ENCODE measurements around the gene TCEAL9.

The TCEAL9 gene

GRCh38 chrX:103369479-103369878, 13.2 kb downstream of the TCEAL9 start:
- TF ChIP-seq CTCF (IDR thresholded peaks at IDR 0.05) = no peak
- Histone ChIP-seq H2AFZ (no peak overlapping the region), H3K4me3 (ENCODE audit: low read depth, low read length) (no peak overlapping the region), H3K9ac (no peak overlapping the region), H3K79me2 (no peaks in the 10 kb centered on the region), H3K9me3 (ENCODE audit: control insufficient read depth, low read length) (no peaks in the 10 kb centered on the region), H3K27me3 (ENCODE audit: control insufficient read depth, insufficient read depth, low read length) (no peaks in the 10 kb centered on the region), H3K27ac (no peak overlapping the region), H3K4me1 (no peaks in the 10 kb centered on the region), H3K36me3 (ENCODE audit: control insufficient read depth, insufficient read depth, low read length) (no peaks in the 10 kb centered on the region), H3K4me2 (ENCODE audit: low read length) (no peak overlapping the region)

GRCh38 chrX:103372886-103373285, 16.6 kb downstream of the TCEAL9 start:
- TF ChIP-seq CTCF (IDR thresholded peaks at IDR 0.05) = no peak
- H3K9ac ChIP-seq = no peak overlapping the region
- no peaks in the 10 kb centered on the region for H3K79me2 ChIP-seq
- no peaks in the 10 kb centered on the region for H3K27me3 ChIP-seq (ENCODE audit: control insufficient read depth, insufficient read depth, low read length)
- no peak overlapping the region for H3K27ac ChIP-seq
- no peak overlapping the region for H3K4me3 ChIP-seq (ENCODE audit: low read depth, low read length)
- H2AFZ ChIP-seq = peak overlapping the region; percentile 7
- no peaks in the 10 kb centered on the region for H3K36me3 ChIP-seq (ENCODE audit: control insufficient read depth, insufficient read depth, low read length)
- H3K9me3 ChIP-seq (ENCODE audit: control insufficient read depth, low read length) = no peaks in the 10 kb centered on the region
- H3K4me1 ChIP-seq = no peaks in the 10 kb centered on the region
- no peak overlapping the region for H3K4me2 ChIP-seq (ENCODE audit: low read length)

- TF ChIP-seq CTCF (IDR thresholded peaks at IDR 0.05) = no peak
- no peaks in the 10 kb centered on the region for H3K27me3 ChIP-seq (ENCODE audit: control insufficient read depth, insufficient read depth, low read length)
- no peak overlapping the region for H3K9ac ChIP-seq
- no peaks in the 10 kb centered on the region for H3K36me3 ChIP-seq (ENCODE audit: control insufficient read depth, insufficient read depth, low read length)
- no peaks in the 10 kb centered on the region for H3K9me3 ChIP-seq (ENCODE audit: control insufficient read depth, low read length)
- no peak overlapping the region for H3K27ac ChIP-seq
- no peak overlapping the region for H2AFZ ChIP-seq
- no peaks in the 10 kb centered on the region for H3K4me1 ChIP-seq
- no peaks in the 10 kb centered on the region for H3K79me2 ChIP-seq
- H3K4me2 ChIP-seq (ENCODE audit: low read length) = no peak overlapping the region
- no peak overlapping the region for H3K4me3 ChIP-seq (ENCODE audit: low read depth, low read length)
Observed at GRCh38 chrX:103373581-103373980, 17.3 kb downstream of the TCEAL9 start.

GRCh38 chrX:103376118-103376978, 20.0 kb downstream of the TCEAL9 start, which contains the start of gene BEX3:
Gene BEX3 (plus strand): TSS chrX:103376538. CDS start chrX:103377522, 984 bp downstream.
- H3K79me2 ChIP-seq = no peaks in the 10 kb centered on the region
- H3K9me3 ChIP-seq (ENCODE audit: control insufficient read depth, low read length) = no peaks in the 10 kb centered on the region
- peak within 1 kb of the TSS; percentile 82 for H2AFZ ChIP-seq
- no peaks in the 10 kb centered on the region for H3K4me1 ChIP-seq
- H3K36me3 ChIP-seq (ENCODE audit: control insufficient read depth, insufficient read depth, low read length) = no peaks in the 10 kb centered on the region
- peak within 1 kb of the TSS; percentile 61 for H3K4me2 ChIP-seq (ENCODE audit: low read length)
- H3K9ac ChIP-seq = no peak within 1 kb of the TSS
- H3K4me3 ChIP-seq (ENCODE audit: low read depth, low read length) = peak within 1 kb of the TSS; percentile 61
- no peaks in the 10 kb centered on the region for H3K27me3 ChIP-seq (ENCODE audit: control insufficient read depth, insufficient read depth, low read length)
- TF ChIP-seq CTCF (IDR thresholded peaks at IDR 0.05) = no peak
- peak within 1 kb of the TSS; percentile 88 for H3K27ac ChIP-seq

GRCh38 chrX:103376979-103377324, 20.6 kb downstream of the TCEAL9 start:
- H3K4me3 ChIP-seq (ENCODE audit: low read depth, low read length) = peak overlapping the region; percentile 60
- H3K4me1 ChIP-seq = no peaks in the 10 kb centered on the region
- H3K9ac ChIP-seq = no peak overlapping the region
- no peaks in the 10 kb centered on the region for H3K9me3 ChIP-seq (ENCODE audit: control insufficient read depth, low read length)
- no peaks in the 10 kb centered on the region for H3K27me3 ChIP-seq (ENCODE audit: control insufficient read depth, insufficient read depth, low read length)
- H3K27ac ChIP-seq = peak overlapping the region; percentile 88
- H3K36me3 ChIP-seq (ENCODE audit: control insufficient read depth, insufficient read depth, low read length) = no peaks in the 10 kb centered on the region
- no peak for TF ChIP-seq CTCF (IDR thresholded peaks at IDR 0.05)
- H3K79me2 ChIP-seq = no peaks in the 10 kb centered on the region
- H3K4me2 ChIP-seq (ENCODE audit: low read length) = peak overlapping the region; percentile 61
- H2AFZ ChIP-seq = peak overlapping the region; percentile 70

All from parathyroid adenoma (tissue), 2 donors.